Measurements from ENCODE around the gene SLC25A26. TPM values are rescaled to one million over a fixed set of nuclear protein-coding genes. Genes with fewer than 3 reads are reported as not detected.

Gene SLC25A26
- polyA plus RNA-seq, 1 donor = 22.1 TPM

- no peak for DNase-seq
These were observed 175.5 kb downstream of the SLC25A26 start for GRCh38 chr3:66396161-66396760.

DNA sequence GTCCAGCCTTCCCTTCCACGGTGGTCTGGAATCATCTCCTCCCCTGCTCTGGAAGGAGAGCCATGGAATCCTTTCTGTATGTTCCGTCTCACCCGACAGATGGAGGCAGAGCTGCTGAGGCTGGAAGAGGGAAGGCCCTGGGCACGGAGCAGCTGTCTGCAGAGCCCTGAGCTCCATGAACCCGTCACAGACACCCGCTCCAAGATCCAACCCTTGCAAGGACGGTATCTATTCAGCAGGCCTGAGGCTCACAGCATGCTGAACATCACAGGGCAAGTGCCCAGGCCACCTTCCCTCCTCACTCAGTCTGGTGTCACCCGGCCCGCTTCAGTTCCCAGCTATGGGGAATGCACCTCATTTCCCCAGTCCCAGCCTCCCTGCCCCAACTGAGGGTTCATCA, 176.1 kb downstream of the SLC25A26 start:
- no peak for DNase-seq

- DNase-seq = no peak
These were observed 176.9 kb downstream of the SLC25A26 start for GRCh38 chr3:66397745-66398144.

- DNase-seq = no peak
These were observed 177.6 kb downstream of the SLC25A26 start for GRCh38 chr3:66398228-66399025.

GRCh38 chr3:66399529-66400232, 178.9 kb downstream of the SLC25A26 start:
- DNase-seq = no peak

GRCh38 chr3:66400411-66401156, 179.8 kb downstream of the SLC25A26 start:
- no peak for DNase-seq

- no peak for DNase-seq
These were observed 180.4 kb downstream of the SLC25A26 start for GRCh38 chr3:66401157-66401550.

GRCh38 chr3:66401675-66402491, 181.1 kb downstream of the SLC25A26 start:
- DNase-seq = no peak

DNA sequence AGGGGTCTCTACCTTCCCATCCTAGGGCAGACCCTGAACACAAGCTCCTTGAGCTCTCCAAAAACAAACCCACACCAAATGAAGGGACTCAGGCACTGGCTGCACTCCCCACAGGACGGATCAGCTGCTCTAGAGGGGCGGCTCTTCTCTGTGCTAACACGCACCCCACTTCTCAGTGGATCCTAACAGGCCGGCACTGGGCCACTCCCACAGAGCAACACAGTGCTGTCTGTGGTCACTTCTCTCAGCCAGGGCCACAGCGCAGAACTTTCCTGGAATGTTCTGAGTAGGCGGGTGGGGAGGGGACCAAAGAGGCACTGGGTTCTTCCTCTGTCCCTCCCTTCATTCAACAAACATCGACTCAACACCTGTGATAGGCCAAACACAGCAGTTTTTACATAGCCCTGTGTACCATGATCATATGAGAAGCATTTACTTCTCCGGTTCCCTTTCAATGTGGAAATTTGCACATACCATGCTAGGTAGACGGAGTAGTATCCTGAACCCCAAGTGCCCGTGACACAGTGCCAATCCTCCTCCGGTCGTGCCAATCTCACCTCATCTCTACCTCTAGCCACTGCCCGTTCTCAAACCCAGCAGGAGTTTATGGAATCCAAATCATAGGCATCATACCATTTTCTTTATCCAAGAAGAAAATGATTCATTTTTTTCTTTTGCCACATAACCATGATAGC, 181.9 kb downstream of the SLC25A26 start:
- no peak for DNase-seq

DNA sequence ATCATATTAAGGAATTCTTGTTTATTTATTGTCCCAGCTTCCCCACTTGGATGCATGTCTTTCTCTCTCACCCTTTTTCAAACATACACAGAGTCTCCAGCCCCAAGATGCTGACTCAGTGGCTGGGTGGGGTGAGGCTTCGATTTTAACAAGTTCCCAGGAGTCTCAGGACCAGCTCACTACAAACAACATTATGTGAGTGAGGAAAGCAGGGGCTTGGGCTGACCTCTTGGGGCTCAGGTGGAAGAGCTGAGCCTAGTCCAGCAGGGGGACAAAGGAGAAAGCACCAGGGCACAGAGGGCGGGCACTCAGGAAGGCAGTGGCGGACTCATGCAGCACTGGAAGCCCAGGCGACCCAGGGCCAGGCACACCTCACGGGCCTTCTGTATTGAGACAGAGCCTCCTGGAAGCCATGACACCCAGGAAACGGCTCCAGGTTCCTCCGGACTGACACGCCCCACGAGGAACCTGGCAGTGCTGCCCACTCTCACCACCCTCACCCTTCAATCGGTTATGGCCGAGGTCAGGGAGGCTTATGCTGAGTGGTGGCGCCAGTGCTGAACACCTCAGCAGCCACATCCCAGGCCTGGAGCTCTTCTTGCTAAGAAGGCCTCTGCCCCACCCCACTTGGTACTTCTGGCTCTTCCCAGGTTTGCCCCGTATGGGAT, 182.7 kb downstream of the SLC25A26 start:
- no peak for DNase-seq

GRCh38 chr3:66404197-66404596, 183.4 kb downstream of the SLC25A26 start:
- no peak for DNase-seq

DNA sequence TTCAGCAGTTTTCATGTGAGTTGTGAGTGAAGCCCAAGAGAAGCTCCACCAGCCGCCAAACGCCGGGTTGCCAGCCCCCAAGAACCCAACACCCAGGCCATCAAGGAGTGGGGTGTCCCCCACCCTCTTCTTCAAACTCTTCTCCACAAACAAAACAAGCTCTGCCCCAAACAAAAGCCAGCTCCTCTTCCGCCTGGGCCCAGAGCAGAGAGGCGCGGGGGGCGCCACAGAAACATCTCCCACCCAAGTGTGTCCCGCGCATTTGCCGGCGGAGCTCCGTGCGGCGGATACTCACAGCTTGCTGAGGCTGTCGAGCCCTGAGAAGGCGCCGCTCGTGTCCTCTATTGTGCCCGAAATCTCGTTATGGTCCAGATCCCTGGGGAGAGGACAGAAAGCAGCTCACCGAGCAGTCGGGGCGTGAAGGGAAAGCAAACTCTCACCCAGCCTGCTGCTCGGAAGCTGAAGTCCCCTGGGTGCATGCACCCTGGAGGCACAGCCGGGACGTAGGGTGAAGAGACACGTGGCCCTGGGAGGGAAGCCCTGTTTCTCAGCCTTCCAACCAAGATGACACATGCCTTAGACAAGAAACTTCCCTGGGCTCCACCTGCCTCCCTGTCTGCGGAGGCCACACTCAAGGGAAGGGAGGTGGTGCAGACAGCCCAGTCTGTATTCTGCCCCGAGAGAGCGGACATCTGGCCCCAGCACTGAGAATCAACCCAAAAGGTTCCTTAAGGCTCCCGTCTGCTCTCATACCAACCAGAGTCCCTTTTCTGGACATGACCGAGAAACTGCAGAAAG, 184.3 kb downstream of the SLC25A26 start:
- DNase-seq = no peak

GRCh38 chr3:66405701-66406091, 184.9 kb downstream of the SLC25A26 start:
- no peak for DNase-seq

- no peak for DNase-seq
These were observed 185.4 kb downstream of the SLC25A26 start for GRCh38 chr3:66406163-66406562.

DNA sequence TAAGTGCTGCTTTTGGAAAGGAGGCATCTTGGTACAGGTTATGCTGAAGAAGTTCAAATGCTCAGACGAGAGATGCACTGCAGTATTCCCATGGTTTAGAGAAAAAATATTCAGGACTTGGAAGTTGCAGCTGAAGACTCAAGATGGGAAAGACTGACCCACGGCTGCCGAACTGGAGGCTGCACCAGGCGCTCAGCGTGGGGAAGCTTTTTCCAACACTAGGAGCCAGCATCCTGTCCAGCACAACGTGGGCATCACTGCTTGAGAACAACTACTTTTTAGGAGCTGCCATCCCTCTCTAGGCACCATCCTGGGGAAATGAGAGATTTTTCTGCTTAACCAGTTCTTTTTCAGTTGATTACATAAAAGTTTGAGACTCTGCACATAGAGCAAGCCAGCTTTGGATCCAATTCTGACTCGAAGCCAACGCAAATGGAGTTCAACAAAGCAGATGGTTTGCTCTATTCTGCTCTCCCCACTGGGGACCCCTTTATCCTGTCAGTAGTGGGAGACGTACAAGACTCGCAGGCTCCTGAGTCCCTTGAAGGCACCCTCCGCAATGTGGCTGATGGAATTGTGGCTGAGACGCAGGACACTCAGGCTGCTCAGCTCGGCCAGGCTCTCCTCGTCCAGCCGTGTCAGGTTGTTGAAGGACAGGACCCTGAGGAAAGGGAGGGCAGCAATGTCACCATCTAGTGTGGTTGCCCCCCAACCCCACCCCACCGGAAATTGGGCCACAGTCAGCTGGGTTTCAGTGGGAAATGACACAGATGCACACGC, 186.2 kb downstream of the SLC25A26 start:
- DNase-seq = no peak

DNA sequence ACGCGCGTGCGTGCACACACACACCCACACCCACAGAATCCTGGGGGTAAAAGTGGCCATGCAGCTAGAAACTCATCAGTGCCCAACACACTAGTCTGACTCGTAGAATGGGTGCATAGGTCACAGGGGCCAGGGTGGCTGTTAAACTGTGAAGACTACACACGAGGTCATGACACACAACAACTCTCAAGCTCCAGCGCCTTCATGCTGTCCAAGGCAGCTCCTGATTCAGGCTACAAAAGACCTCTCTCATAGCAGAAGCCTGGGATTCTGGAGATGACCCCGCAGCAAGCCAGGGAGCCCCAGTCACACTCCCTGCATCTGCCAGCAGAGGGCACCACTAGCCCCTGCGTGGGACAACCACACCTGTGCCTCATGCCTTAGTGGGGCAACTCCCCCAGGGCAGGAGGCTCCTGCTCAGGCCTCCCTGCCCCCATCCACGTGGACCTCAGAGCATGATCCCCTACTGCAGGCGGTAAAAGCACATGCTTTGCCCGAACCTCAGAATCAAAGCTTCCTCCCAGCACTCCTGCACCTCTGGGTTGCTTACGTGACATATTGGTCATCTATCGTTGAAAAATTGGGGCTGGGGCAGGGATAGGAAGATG, 186.9 kb downstream of the SLC25A26 start:
- DNase-seq = no peak

GRCh38 chr3:66409771-66410754, 189.3 kb downstream of the SLC25A26 start:
- DNase-seq = no peak
